Measurements from ENCODE around the gene SMOC1. TPM values are rescaled to one million over a fixed set of nuclear protein-coding genes. Genes with fewer than 3 reads are reported as not detected.

Gene SMOC1
- total and polyA plus RNA-seq, 2 of the 8 experiments (the other 6 are each of a cell fraction or from before 2014, with no cell fraction given), result 1.6 to 2.4 TPM

- no peak overlapping the region for H3K4me3 ChIP-seq (ENCODE audit: extremely low read depth in 1 of 4, insufficient read depth in 2 of 4, low read depth in 3 of 4, low read length in 4 of 4)
- H3K18ac ChIP-seq (ENCODE audit: extremely low read depth, low read length), result no peak overlapping the region
- no peak overlapping the region for H2BK15ac ChIP-seq (ENCODE audit: low read length)
- no peak overlapping the region for H3K4ac ChIP-seq (replicated peaks; ENCODE audit: insufficient read length, low read depth, low read length)
- no peak overlapping the region for H2BK5ac ChIP-seq (ENCODE audit: low read depth, low read length)
- FAIRE-seq (no peak), DNase-seq (ENCODE audit: low read depth in 1 of 2, low spot score in 2 of 2) (no peak)
- H3K4me2 ChIP-seq (ENCODE audit: insufficient read depth in 1 of 2, low read depth in 2 of 2, low read length in 2 of 2), result no peak overlapping the region
- no peak overlapping the region for H4K5ac ChIP-seq (ENCODE audit: insufficient read length, low read depth, low read length)
- H3K4me1 ChIP-seq (replicated peaks in 1 of 4; ENCODE audit: control insufficient read depth in 3 of 4, insufficient read depth in 4 of 4, low read length in 3 of 4), result no peaks in the 10 kb centered on the region
- no peak overlapping the region for H3K56ac ChIP-seq (replicated peaks; ENCODE audit: insufficient read length, low read depth, low read length)
- no peak overlapping the region for H4K8ac ChIP-seq (ENCODE audit: extremely low read depth, insufficient read depth, low read length)
- H2BK20ac ChIP-seq (ENCODE audit: low read length), result no peak overlapping the region
- TF ChIP-seq JUN (IDR thresholded peaks at IDR 0.05; ENCODE audit: low read depth, low read length) (no peak), SAP30 (IDR thresholded peaks at IDR 0.05; ENCODE audit: insufficient read depth, insufficient replicate concordance, low read length) (no peak), TCF12 (IDR thresholded peaks at IDR 0.05; ENCODE audit: low read depth, low read length) (no peak), TAF1 (IDR thresholded peaks at IDR 0.05; ENCODE audit: low read depth, low read length) (no peak), POU5F1 (IDR thresholded peaks at IDR 0.05; ENCODE audit: low read depth, low read length) (no peak), RAD21 (IDR thresholded peaks at IDR 0.05 in 1 of 2, conservative IDR thresholded peaks at IDR 0.05 in 1 of 2; ENCODE audit: low read depth in 2 of 2, low read length in 2 of 2) (no peak)
- ChIA-PET CTCF (ENCODE audit: partially characterized antibody) (interaction anchor here (1.2 to 1.6 kb wide), 3 partner anchors 18 to 250 kb away, joined by 3 to 9 read pairs (median 6); no protein-coding TSS in a partner anchor), POLR2A (ENCODE audit: partially characterized antibody) (no interaction called here)
- no peaks in the 10 kb centered on the region for H3K27me3 ChIP-seq (replicated peaks in 1 of 4; ENCODE audit: control insufficient read depth in 3 of 4, extremely low read depth in 1 of 4, insufficient read depth in 3 of 4, low read length in 3 of 4)
- no peak overlapping the region for H2BK120ac ChIP-seq (replicated peaks; ENCODE audit: low read depth, low read length)
- no peak overlapping the region for H3K9ac ChIP-seq (replicated peaks in 1 of 4; ENCODE audit: extremely low read depth in 1 of 4, low read depth in 3 of 4, low read length in 3 of 4)
- WGBS, 2 experiments (ENCODE audit: extremely low coverage in 1 of 2, insufficient coverage in 1 of 2, insufficient read length in 1 of 2, insufficient replicate concordance in 2 of 2, low coverage in 1 of 2, low lambda C conversion rate in 2 of 2, missing lambda C conversion rate in 1 of 2), result 80% methylated on average over 5 of the region's 5 CpGs; no CpG with 5 or more reads in 1 of the 2 experiments
- no peak overlapping the region for H3K23ac ChIP-seq (ENCODE audit: insufficient read length)
- H3K27ac ChIP-seq (ENCODE audit: low read depth, low read length), result no peak overlapping the region
- H3K79me2 ChIP-seq (ENCODE audit: control insufficient read depth in 1 of 2, insufficient read depth in 2 of 2, low read length in 2 of 2), result no peaks in the 10 kb centered on the region
- H3K14ac ChIP-seq (ENCODE audit: insufficient read length), result no peak overlapping the region
- H3K23me2 ChIP-seq (ENCODE audit: low read depth, low read length), result 0 out of 2 replicates have a peak, but pooled peaks cover 2% of the 10 kb centered on the region
- H4K91ac ChIP-seq (replicated peaks; ENCODE audit: insufficient read length, low read length), result no peak overlapping the region
- H3K79me1 ChIP-seq (ENCODE audit: low read depth, low read length), result no peaks in the 10 kb centered on the region
- H2AFZ ChIP-seq (ENCODE audit: low read length), result no peak overlapping the region
- H2BK12ac ChIP-seq (ENCODE audit: low read depth, low read length), result no peak overlapping the region
- no peaks in the 10 kb centered on the region for H4K20me1 ChIP-seq (replicated peaks in 1 of 2; ENCODE audit: control insufficient read depth in 1 of 2, insufficient read depth in 2 of 2, low read length in 2 of 2)
- H3K9me3 ChIP-seq (ENCODE audit: insufficient read depth in 2 of 2, low read depth in 1 of 2, low read length in 1 of 2), result no peaks in the 10 kb centered on the region
- no peaks in the 10 kb centered on the region for H3K36me3 ChIP-seq (ENCODE audit: control insufficient read depth in 2 of 4, insufficient read depth in 4 of 4, low read length in 3 of 4)
- H2AK5ac ChIP-seq (ENCODE audit: low read depth, low read length), result no peak overlapping the region
These were observed 190.0 kb downstream of the SMOC1 start for GRCh38 chr14:70069186-70069585.

Data from H1 (cell line).